PC-3 (cell line): ENCODE results near the gene C16orf96. TPM values are rescaled to one million over a fixed set of nuclear protein-coding genes. Genes with fewer than 3 reads are reported as not detected.

Experiments
- ATAC-seq: fragments of 200-7000 bp; cut with Tn5 transposase; 2 replicates; pipeline ENCODE4 v1.9.1; 2020; ENCODE audit warnings: mild to moderate bottlenecking, moderate library complexity
- BruUV-seq: library from RNA; stranded (reverse); fragments of 400-500 nt; replicated peaks from 2 replicates; lab custom pipeline; 2021; lab: Mats Ljungman, UMichigan
- CTCF ChIA-PET: fragments of 300-600 bp; sonication (Branson Sonifier 250); formaldehyde crosslinking; loops from one replicate; lab custom pipeline; 2022; ENCODE audit warnings: antibody characterized with exemption; lab: Charles Lee
- POLR2A ChIA-PET: fragments of 300-600 bp; sonication (Branson Sonifier 250); formaldehyde crosslinking; loops from one replicate; lab custom pipeline; 2022; ENCODE audit warnings: antibody characterized with exemption; ENCODE audit not compliant: unreplicated experiment; lab: Charles Lee
- DNase-seq: peaks from one replicate; pipeline ENCODE4 v3.0.0-alpha.2; 2015
- H2AFZ ChIP-seq: fragments of 300-600 bp; sonication (generic); 2 replicates; pipeline ENCODE4 v1.6.0; 2016; ENCODE audit warnings: antibody characterized with exemption, low read length
- H3F3A ChIP-seq: fragments of 300-600 bp; sonication (generic); one replicate; pipeline ENCODE4 v1.6.0; 2017; ENCODE audit warnings: antibody characterized with exemption, low read length, control low read depth, mild to moderate bottlenecking; ENCODE audit not compliant: unreplicated experiment
- H3K27ac ChIP-seq: fragments of 300-600 bp; sonication (generic); 2 replicates; pipeline ENCODE4 v1.5.1; 2016; ENCODE audit warnings: mild to moderate bottlenecking, low read length
- H3K27me3 ChIP-seq: fragments of 300-600 bp; sonication (generic); 2 replicates; pipeline ENCODE4 v1.6.1; 2016; ENCODE audit warnings: low read length, mixed read lengths
- H3K36me3 ChIP-seq: fragments of 300-600 bp; sonication (generic); 2 replicates; pipeline ENCODE4 v1.6.1; 2016; ENCODE audit warnings: low read depth, mixed run types, low read length, mixed read lengths
- H3K4me1 ChIP-seq: fragments of 300-600 bp; sonication (generic); 2 replicates; pipeline ENCODE4 v1.5.1; 2016; ENCODE audit warnings: low read length; ENCODE audit not compliant: insufficient read depth
- H3K4me2 ChIP-seq: fragments of 300-600 bp; sonication (generic); 2 replicates; pipeline ENCODE4 v1.6.0; 2016; ENCODE audit warnings: low read length
- H3K4me3 ChIP-seq: fragments of 300-600 bp; sonication (generic); 2 replicates; pipeline ENCODE4 v1.5.1; 2016; ENCODE audit warnings: mild to moderate bottlenecking, low read length, mixed read lengths
- H3K79me2 ChIP-seq: fragments of 300-600 bp; sonication (generic); 2 replicates; pipeline ENCODE4 v1.6.1; 2017; ENCODE audit warnings: low read length, mixed read lengths
- H3K9ac ChIP-seq: fragments of 300-600 bp; sonication (generic); 2 replicates; pipeline ENCODE4 v1.6.0; 2016; ENCODE audit warnings: mild to moderate bottlenecking, low read length
- H3K9me2 ChIP-seq: fragments of 300-600 bp; sonication (generic); replicated peaks from 2 replicates; pipeline ENCODE4 v1.6.1; 2016; ENCODE audit warnings: mixed run types, low read length, mixed read lengths
- H3K9me3 ChIP-seq: fragments of 300-600 bp; sonication (generic); 2 replicates; pipeline ENCODE4 v1.6.1; 2016; ENCODE audit warnings: low read length, mixed read lengths
- H4K20me1 ChIP-seq: fragments of 300-600 bp; sonication (generic); 2 replicates; pipeline ENCODE4 v1.6.1; 2016; ENCODE audit warnings: low read length, mixed read lengths
- EZH2 ChIP-seq: fragments of 300-600 bp; sonication (generic); IDR thresholded peaks from one replicate; pipeline ENCODE4 v1.6.1; 2017; ENCODE audit warnings: antibody characterized with exemption, mild to moderate bottlenecking, low read length; ENCODE audit not compliant: unreplicated experiment
- EZH2phosphoT487 ChIP-seq: fragments of 300-600 bp; sonication (generic); IDR thresholded peaks from 2 replicates; pipeline ENCODE4 v1.6.1; 2018; ENCODE audit warnings: mild to moderate bottlenecking, antibody characterized with exemption, low read length, borderline replicate concordance
- intact Hi-C: fragments of 100-400 bp; cut with micrococcal nuclease; formaldehyde crosslinking; loops from 2 replicates; pipeline ENCODE4 v1.9.0; 2023
- total RNA-seq: library from RNA; depleted of rRNA; stranded (reverse); fragments of >200 nt; gene quantifications from 2 replicates; pipeline ENCODE4 v1.2.3, GENCODE V29; 2014
- TF ChIP-seq, protein P1 (sequence below): fragments of 300-600 bp; sonication (generic); conservative IDR thresholded peaks from 2 replicates; pipeline ENCODE4 v1.5.1; 2017; ENCODE audit warnings: antibody characterized with exemption, low read depth, mild to moderate bottlenecking, low read length

C16orf96 gene
- total RNA-seq, 1 experiment from 2014 or later, result not detected

DNA sequence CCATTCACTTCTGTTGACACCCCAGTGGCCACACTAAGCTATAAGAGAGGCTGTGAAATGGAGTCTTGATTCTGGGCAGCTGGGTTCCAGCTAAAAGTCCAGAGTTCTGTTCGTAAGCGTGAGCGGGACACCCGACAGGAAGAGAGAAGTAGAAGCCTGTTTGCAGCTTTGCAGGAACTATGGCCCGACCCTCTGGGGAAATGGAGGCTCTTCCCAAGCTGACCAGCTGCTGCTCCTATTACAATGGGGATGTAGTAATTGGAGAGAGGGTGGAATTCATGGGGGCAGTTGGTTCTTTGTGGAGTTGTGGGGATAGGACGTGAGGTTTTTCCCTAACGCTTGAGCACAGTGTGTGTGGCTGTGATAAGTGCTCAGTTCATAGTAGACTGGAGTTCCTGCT lies 30.2 kb downstream of the C16orf96 start:
- CTCF ChIA-PET, result interaction anchor here (0.5 to 0.6 kb wide), 2 partner anchors 17 to 33 kb away, joined by 3 to 4 read pairs; no protein-coding TSS in a partner anchor
- Histone ChIP-seq H3F3A (no peaks in the 10 kb centered on the region), H3K9ac (no peak overlapping the region), H3K27me3 (no peaks in the 10 kb centered on the region), H3K4me2 (no peak overlapping the region), H3K4me3 (no peak overlapping the region), H3K9me3 (no peaks in the 10 kb centered on the region), H2AFZ (no peak overlapping the region), H4K20me1 (no peaks in the 10 kb centered on the region), H3K4me1 (no peaks in the 10 kb centered on the region), H3K36me3 (no peaks in the 10 kb centered on the region), H3K79me2 (no peaks in the 10 kb centered on the region), H3K9me2 (no peaks in the 10 kb centered on the region), H3K27ac (no peak overlapping the region)
- ATAC-seq (no peak), DNase-seq (no peak)
- POLR2A ChIA-PET, result no interaction called here
- TF ChIP-seq, protein P1, sequence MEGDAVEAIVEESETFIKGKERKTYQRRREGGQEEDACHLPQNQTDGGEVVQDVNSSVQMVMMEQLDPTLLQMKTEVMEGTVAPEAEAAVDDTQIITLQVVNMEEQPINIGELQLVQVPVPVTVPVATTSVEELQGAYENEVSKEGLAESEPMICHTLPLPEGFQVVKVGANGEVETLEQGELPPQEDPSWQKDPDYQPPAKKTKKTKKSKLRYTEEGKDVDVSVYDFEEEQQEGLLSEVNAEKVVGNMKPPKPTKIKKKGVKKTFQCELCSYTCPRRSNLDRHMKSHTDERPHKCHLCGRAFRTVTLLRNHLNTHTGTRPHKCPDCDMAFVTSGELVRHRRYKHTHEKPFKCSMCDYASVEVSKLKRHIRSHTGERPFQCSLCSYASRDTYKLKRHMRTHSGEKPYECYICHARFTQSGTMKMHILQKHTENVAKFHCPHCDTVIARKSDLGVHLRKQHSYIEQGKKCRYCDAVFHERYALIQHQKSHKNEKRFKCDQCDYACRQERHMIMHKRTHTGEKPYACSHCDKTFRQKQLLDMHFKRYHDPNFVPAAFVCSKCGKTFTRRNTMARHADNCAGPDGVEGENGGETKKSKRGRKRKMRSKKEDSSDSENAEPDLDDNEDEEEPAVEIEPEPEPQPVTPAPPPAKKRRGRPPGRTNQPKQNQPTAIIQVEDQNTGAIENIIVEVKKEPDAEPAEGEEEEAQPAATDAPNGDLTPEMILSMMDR, result no peak
- TF ChIP-seq EZH2phosphoT487 (no peak), EZH2 (no peak)
- BruUV-seq, result no TSS peak
- intact Hi-C loops, result no loop called here

DNA sequence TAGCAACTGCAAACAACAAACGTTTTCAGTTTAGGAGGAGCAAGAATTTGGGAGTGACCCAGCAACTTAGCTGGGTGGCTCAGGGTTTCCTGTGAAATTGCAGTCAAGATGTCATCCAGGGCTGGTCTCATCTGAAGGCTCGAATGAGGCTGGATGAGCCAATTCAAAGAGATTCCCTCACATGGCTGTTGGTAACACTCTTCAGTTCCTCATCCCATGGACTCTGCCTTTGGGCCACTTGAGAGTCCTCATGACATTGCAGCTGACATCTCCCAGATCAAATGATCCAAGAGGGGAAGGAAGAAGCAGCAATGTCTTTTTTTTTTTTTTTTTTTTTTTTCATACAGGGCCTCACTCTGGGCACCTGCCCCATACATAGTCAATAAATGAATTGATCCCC lies 32.2 kb downstream of the C16orf96 start:
- intact Hi-C loops, result no loop called here
- no peaks in the 10 kb centered on the region for H3K4me1 ChIP-seq
- H3K79me2 ChIP-seq, result no peaks in the 10 kb centered on the region
- H3K4me2 ChIP-seq, result no peak overlapping the region
- BruUV-seq, result no TSS peak
- ChIA-PET POLR2A (no interaction called here), CTCF (no interaction called here)
- H2AFZ ChIP-seq, result no peak overlapping the region
- TF ChIP-seq, protein P1, result no peak
- no peak for TF ChIP-seq EZH2
- TF ChIP-seq EZH2phosphoT487, result no peak
- H3K27ac ChIP-seq, result no peak overlapping the region
- no peak overlapping the region for H3K9ac ChIP-seq
- H3K9me3 ChIP-seq, result no peaks in the 10 kb centered on the region
- H3K36me3 ChIP-seq, result no peaks in the 10 kb centered on the region
- H3K27me3 ChIP-seq, result no peaks in the 10 kb centered on the region
- H3K4me3 ChIP-seq, result no peak overlapping the region
- H4K20me1 ChIP-seq, result no peaks in the 10 kb centered on the region
- no peaks in the 10 kb centered on the region for H3K9me2 ChIP-seq
- no peak for DNase-seq
- no peak for ATAC-seq
- H3F3A ChIP-seq, result no peaks in the 10 kb centered on the region

DNA sequence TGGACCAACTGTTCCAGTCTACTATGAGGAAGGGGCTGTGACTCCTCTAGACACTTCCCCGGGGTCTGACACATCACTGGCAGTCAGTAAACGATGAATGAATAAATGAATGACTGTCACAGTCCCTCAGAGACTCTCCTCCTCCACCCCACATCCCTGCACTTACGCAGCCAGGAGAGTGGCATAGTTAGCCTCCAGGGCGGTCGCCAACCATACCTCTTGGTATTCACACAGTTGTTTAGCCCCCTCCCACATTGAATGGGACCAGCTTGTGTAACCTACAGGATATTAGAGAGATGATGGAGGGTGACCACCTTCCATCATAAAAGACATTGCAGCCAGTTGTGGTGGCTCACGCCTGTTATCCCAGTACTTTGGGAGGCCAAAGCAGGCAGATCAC lies 32.8 kb downstream of the C16orf96 start:
- Histone ChIP-seq H3K9me2 (no peaks in the 10 kb centered on the region), H3K27me3 (no peaks in the 10 kb centered on the region), H3K9ac (no peak overlapping the region), H4K20me1 (no peaks in the 10 kb centered on the region), H3K4me2 (no peak overlapping the region), H3K9me3 (no peaks in the 10 kb centered on the region), H3K36me3 (no peaks in the 10 kb centered on the region), H2AFZ (no peak overlapping the region), H3K79me2 (no peaks in the 10 kb centered on the region), H3K4me1 (no peaks in the 10 kb centered on the region), H3F3A (no peaks in the 10 kb centered on the region), H3K27ac (no peak overlapping the region), H3K4me3 (no peak overlapping the region)
- TF ChIP-seq, protein P1, result no peak
- no peak for TF ChIP-seq EZH2phosphoT487
- no peak for TF ChIP-seq EZH2
- DNase-seq, result no peak
- ATAC-seq, result no peak
- ChIA-PET POLR2A (no interaction called here), CTCF (no interaction called here)
- intact Hi-C loops, result no loop called here
- BruUV-seq, result no TSS peak
